ENCODE data around the gene SATL1. TPM values are rescaled to one million over a fixed set of nuclear protein-coding genes. Genes with fewer than 3 reads are reported as not detected.

The SATL1 gene
- not detected in 2 replicates for total RNA-seq

GRCh38 chrX:85243761-85244449 is at the start of gene SATL1, which contains the start of gene ZNF711:
Gene SATL1 (minus strand): TSS chrX:85243779. CDS start chrX:85108968, 134,811 bp downstream.
Gene ZNF711 (plus strand): TSS chrX:85243991. CDS start chrX:85247573, 3,582 bp downstream.

Other genes with a start within 250 kb of the SATL1 start
- gene APOOL, start 239.9 kb downstream of the SATL1 start, total RNA-seq, result 3.1 and 12.5 TPM in 2 replicates
- 0.16 and 4.7 TPM in 2 replicates for gene ZNF711, start 212 bp upstream of the SATL1 start, total RNA-seq
- 0.16 and 3.0 TPM in 2 replicates for gene POF1B, start 135.9 kb upstream of the SATL1 start, total RNA-seq

Data from bladder microvascular endothelial cell (primary cell).